ENCODE results near the gene PPARA. TPM values are rescaled to one million over a fixed set of nuclear protein-coding genes. Genes with fewer than 3 reads are reported as not detected.

Gene PPARA
- total and polyA plus RNA-seq, 2 donors (not counting 3 experiments of a cell fraction or from before 2014, with no cell fraction given): 3.1 to 10.7 TPM

DNA sequence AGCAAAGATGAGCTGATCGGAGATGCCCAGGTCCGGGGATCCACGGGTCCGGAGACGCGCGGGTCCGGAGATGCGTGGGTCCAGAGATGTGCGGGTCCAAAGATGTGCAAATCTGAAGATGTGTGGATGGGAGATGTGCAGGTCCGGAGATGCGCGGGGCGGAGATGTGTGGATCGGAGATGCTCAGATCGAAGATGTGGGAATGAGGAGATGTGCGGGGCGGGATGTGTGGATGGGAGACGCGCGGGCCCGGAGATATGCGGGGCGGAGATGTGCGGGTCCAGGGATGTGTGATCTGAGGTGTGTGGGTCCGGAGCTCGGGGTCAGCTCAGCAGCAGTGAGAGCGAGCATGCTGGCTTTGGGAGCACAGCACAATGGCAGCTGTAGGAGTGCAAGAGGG lies 64.3 kb downstream of the PPARA start:
- BruUV-seq (replicated peaks): no TSS peak
- intact Hi-C loops (cut with micrococcal nuclease) (no loop called here), dilution Hi-C loops (cut with MboI; ENCODE audit: extremely low pct_ligation_motif_present, low sequenced_read_pairs) (no loop called here)
- H3K36me3 ChIP-seq (ENCODE audit: control insufficient read depth in 2 of 2, extremely low read depth in 1 of 2, insufficient read depth in 2 of 2, low read length in 2 of 2): no peaks in the 10 kb centered on the region
- no peaks in the 10 kb centered on the region for H3K27me3 ChIP-seq (ENCODE audit: control insufficient read depth in 2 of 2, insufficient read depth in 2 of 2, low read length in 2 of 2)
- no peak overlapping the region for H3K4me3 ChIP-seq (replicated peaks in 1 of 3; ENCODE audit: insufficient read depth in 1 of 3, low read depth in 1 of 3, low read length in 3 of 3)
- CTCF ChIA-PET: no interaction called here
- DNase-seq (ENCODE audit: low read depth, low spot score) (no peak), FAIRE-seq (no peak)
- H3K27ac ChIP-seq (ENCODE audit: insufficient read depth, low read depth, low read length): no peak overlapping the region
- H2AFZ ChIP-seq (ENCODE audit: low read depth, low read length): no peak overlapping the region
- H3K4me2 ChIP-seq (ENCODE audit: insufficient read depth, low read length): no peak overlapping the region
- no peak for TF ChIP-seq GATA2 (IDR thresholded peaks at IDR 0.05; ENCODE audit: insufficient read depth, insufficient read length, low read depth, low read length)
- no peak for TF ChIP-seq EZH2 (IDR thresholded peaks at IDR 0.05; ENCODE audit: borderline replicate concordance, low read depth, low read length, severe bottlenecking)
- no peak for TF ChIP-seq MYC (IDR thresholded peaks at IDR 0.05; ENCODE audit: low read depth, low read length)
- TF ChIP-seq, protein P1, sequence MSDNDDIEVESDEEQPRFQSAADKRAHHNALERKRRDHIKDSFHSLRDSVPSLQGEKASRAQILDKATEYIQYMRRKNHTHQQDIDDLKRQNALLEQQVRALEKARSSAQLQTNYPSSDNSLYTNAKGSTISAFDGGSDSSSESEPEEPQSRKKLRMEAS (IDR thresholded peaks at IDR 0.05; ENCODE audit: insufficient read depth, insufficient read length): no peak
- TF ChIP-seq JUN (IDR thresholded peaks at IDR 0.05; ENCODE audit: borderline replicate concordance, insufficient read depth, insufficient read length, low read depth): no peak
- TF ChIP-seq FOS (IDR thresholded peaks at IDR 0.05; ENCODE audit: borderline replicate concordance, insufficient read depth, low read length): no peak
- TF ChIP-seq, protein P2, sequence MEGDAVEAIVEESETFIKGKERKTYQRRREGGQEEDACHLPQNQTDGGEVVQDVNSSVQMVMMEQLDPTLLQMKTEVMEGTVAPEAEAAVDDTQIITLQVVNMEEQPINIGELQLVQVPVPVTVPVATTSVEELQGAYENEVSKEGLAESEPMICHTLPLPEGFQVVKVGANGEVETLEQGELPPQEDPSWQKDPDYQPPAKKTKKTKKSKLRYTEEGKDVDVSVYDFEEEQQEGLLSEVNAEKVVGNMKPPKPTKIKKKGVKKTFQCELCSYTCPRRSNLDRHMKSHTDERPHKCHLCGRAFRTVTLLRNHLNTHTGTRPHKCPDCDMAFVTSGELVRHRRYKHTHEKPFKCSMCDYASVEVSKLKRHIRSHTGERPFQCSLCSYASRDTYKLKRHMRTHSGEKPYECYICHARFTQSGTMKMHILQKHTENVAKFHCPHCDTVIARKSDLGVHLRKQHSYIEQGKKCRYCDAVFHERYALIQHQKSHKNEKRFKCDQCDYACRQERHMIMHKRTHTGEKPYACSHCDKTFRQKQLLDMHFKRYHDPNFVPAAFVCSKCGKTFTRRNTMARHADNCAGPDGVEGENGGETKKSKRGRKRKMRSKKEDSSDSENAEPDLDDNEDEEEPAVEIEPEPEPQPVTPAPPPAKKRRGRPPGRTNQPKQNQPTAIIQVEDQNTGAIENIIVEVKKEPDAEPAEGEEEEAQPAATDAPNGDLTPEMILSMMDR (IDR thresholded peaks at IDR 0.05; ENCODE audit: extremely low read depth in 1 of 2, insufficient read depth in 1 of 2, low read depth in 1 of 2, low read length in 2 of 2): no peak
- no peak for TF ChIP-seq POLR2A (IDR thresholded peaks at IDR 0.05; ENCODE audit: low read depth, low read length)
- TF ChIP-seq POLR2AphosphoS5 (IDR thresholded peaks at IDR 0.05; ENCODE audit: insufficient read depth, low read depth, low read length): no peak
- no peak overlapping the region for H3K9ac ChIP-seq (replicated peaks; ENCODE audit: extremely low read depth, insufficient read depth, low read length)
- no peaks in the 10 kb centered on the region for H3K4me1 ChIP-seq (ENCODE audit: control insufficient read depth, extremely low read depth, insufficient read depth, low read length)
- POLR2A ChIA-PET: no interaction called here
- no peaks in the 10 kb centered on the region for H4K20me1 ChIP-seq (replicated peaks; ENCODE audit: control insufficient read depth, extremely low read depth, insufficient read depth, low read length)
- no peaks in the 10 kb centered on the region for H3K9me1 ChIP-seq (replicated peaks; ENCODE audit: control insufficient read depth, extremely low read depth, insufficient read depth, low read length)
- no peaks in the 10 kb centered on the region for H3K79me2 ChIP-seq (ENCODE audit: control insufficient read depth, insufficient read depth, low read length)
- no peaks in the 10 kb centered on the region for H3K9me3 ChIP-seq (replicated peaks; ENCODE audit: control insufficient read depth, insufficient read depth, low read length)
